Fibroblast of upper back skin (primary cell): ENCODE data around the gene SLC35G6.
"Not testable (repeated sequence)": the region's sequence is repeated elsewhere in the genome, so short reads cannot be mapped to it uniquely, and the experiment has no call there.

Experiments
- DNase-seq: peaks from one replicate; pipeline ENCODE4 v3.0.0-alpha.2; 2013

Gene SLC35G6

GRCh38 chr17:7479213-7480088, 1.8 kb upstream of the SLC35G6 start, which contains the start of gene ZBTB4:
TSS of gene ZBTB4 (minus strand) at chr17:7479631. CDS start at chr17:7466801, 12,830 bp downstream.
- DNase-seq = peak; percentile 45

GRCh38 chr17:7480089-7480384, 1.2 kb upstream of the SLC35G6 start:
- DNase-seq = no peak

GRCh38 chr17:7481842-7482741, 846 bp downstream of the SLC35G6 start:
- DNase-seq = not testable (repeated sequence)

DNA sequence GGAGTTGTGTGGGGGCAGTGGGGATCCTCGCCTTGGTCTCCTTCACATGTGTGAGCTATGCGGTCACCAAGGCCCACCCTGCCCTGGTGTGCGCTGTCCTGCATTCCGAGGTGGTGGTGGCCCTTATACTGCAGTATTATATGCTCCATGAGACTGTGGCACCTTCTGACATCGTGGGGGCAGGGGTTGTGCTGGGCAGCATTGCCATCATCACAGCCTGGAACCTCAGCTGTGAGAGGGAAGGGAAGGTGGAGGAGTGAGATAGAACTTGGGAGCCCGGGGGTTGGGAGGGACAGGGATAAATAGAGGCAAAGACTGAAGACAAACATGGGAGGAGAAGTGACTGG, 1.5 kb downstream of the SLC35G6 start:
- not testable (repeated sequence) for DNase-seq

DNA sequence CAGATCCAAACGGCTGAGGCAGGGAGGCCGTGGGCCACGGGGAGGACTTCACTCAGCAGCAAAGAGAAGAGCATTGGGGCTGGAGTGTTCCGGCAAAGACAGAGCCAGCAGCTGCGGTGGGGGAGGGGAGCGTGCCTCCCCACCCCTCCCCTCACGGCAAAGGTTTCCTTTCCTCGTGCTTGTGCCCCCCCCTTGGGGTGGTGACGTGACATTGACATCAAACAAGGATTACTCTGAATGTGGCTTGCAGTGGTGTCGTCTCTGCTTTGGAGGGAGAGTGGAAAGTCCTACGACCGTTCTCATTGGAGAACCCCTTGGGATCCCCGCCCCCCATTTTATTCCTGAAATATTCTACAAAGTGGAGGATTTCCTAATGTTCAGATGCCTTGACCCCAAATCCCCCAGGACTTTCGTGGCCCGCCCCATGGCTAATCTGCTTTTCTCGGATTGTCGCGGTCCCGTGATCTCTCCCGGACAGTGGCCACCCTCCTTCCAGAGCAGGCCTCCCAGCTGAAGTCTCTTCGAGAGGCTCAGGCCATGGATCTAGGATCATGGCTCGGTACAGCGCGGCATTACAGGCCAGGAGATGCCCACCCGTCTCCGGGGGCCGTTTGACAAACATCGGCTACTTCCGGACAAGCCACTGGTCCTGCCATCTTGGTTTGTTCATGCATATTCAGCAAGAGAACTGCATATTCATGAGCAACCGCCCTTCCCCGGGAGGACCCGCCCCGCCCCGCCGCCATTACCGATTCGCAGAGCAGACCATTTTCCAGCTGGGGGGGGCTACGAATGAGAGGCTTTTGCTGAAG, 2.2 kb downstream of the SLC35G6 start:
- DNase-seq = peak; percentile 93

DNA sequence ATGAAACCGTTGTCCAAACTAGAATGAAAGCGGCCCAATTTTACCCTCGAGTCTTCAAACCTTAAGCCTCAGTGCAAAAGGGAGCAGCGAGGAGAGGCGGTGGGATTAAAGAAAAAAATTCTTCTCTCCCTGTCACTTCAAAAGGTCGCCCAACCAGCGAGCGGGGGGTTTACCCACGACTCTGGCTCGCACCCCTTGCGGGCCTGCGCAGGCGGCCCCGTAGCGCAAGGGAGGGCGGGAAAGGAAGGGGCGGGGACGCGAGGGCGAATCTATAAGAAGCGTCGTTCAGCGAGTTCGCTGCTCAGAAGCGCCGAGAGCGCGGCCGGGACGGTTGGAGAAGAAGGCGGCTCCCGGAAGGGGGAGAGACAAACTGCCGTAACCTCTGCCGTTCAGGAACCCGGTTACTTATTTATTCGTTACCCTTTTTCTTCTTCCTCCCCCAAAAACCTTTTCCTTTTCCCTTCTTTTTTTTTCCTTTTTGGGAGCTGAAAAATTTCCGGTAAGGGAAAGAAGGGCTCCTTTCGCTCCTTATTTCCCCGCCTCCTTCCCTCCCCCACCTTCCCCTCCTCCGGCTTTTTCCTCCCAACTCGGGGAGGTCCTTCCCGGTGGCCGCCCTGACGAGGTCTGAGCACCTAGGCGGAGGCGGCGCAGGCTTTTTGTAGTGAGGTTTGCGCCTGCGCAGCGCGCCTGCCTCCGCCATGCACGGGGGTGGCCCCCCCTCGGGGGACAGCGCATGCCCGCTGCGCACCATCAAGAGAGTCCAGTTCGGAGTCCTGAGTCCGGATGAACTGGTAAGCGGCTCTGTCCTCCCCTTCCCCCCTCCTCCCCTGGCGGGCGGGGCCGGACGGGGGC, 3.0 kb downstream of the SLC35G6 start, which contains the start of gene POLR2A:
Gene POLR2A, plus strand, starts transcription at position 300 of the 852 bp plus-strand sequence.
- DNase-seq = peak; percentile 97

DNA sequence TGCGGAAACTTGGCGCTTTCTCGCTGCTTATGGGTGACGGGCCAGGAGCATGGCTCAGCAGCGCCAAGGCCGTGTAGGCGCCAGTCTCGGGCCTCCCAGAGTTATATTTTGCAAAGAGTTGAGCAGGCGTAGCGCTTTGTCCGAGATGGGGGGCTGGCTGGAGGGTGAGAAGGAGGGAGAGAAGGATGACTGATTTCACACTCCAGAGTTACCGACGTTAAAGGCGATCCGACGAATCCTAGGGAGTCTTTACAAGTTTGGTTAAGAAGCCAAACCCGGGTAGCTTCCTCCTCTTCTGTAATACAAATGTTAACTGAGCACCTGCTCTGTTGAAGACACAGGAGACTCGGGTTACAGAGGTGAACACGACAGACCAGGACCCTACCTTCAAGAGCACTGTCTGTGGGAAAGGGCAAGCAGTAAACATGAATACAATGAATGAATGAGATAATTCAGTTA, 3.7 kb downstream of the SLC35G6 start:
- DNase-seq = no peak

GRCh38 chr17:7486181-7486580, 4.9 kb downstream of the SLC35G6 start:
- peak; percentile 34 for DNase-seq

DNA sequence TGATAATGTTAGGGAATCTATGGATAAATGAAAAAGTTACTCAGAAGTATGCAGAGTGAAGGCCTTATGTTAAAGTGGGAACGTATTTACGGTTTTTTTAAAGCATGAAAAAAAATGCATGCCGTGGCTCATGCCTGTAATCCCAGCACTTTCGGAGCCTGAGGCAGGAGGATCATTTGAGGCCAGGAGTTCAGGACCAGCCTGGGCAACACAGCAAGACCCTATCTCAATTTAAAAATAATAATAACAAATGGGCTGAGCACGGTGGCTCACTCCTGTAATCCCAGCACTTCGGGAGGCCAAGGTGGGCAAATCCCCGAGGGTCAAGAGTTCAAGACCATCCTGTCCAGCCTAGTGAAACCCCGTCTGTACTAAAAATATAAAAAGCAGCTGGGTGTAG, 8.9 kb downstream of the SLC35G6 start:
- DNase-seq = no peak

GRCh38 chr17:7491583-7491982, 10.3 kb downstream of the SLC35G6 start:
- DNase-seq = no peak

DNA sequence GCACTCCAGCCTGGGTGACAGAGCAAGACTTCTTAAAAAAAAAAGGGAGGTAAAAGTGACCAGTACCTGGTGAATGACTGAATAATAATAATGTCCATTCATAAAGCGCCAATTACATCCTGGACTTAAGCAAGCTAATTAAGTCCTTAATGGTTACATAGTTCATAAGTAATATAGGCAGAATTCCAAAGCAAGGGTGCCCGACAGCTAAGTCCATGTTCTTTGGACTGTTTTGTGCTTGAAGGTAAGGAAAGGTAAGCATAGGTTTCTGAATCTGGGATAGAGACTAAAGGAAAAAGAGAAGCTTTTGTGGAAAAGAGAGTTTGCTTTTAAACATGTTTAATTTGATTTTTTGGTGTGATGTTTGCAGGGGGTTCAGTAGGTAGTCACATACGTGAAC, 12.7 kb downstream of the SLC35G6 start:
- DNase-seq = no peak

- no peak for DNase-seq
Measured at GRCh38 chr17:7495906-7496434, 14.7 kb downstream of the SLC35G6 start.

GRCh38 chr17:7496470-7497183, 15.4 kb downstream of the SLC35G6 start:
- no peak for DNase-seq

DNA sequence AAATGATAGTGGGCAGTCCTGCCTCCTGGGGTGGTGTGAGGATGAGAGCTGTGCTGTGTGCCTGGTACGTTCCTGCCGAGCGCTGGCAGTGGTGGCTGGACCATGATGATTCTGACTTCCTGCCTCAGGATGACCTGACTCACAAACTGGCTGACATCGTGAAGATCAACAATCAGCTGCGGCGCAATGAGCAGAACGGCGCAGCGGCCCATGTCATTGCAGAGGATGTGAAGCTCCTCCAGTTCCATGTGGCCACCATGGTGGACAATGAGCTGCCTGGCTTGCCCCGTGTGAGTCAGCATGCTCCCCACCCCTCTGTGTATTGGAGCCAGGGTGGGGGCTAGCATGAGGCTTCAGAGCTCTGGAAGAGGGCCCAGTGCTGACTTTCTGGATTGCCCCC, 16.0 kb downstream of the SLC35G6 start:
- no peak for DNase-seq

GRCh38 chr17:7497636-7498035, 16.4 kb downstream of the SLC35G6 start:
- no peak for DNase-seq

DNA sequence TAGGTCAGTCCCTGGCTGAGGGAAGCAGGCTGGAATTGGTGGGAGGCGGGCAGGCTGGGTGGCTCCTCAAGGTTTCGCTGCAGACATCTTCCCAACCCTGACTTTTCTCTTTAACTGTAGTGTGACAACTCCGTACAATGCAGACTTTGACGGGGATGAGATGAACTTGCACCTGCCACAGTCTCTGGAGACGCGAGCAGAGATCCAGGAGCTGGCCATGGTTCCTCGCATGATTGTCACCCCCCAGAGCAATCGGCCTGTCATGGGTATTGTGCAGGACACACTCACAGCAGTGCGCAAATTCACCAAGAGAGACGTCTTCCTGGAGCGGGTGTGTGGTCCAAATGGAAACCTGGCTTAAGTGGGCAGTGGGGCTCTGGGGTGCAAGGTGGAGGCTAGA, 17.9 kb downstream of the SLC35G6 start:
- DNase-seq = no peak

- no peak for DNase-seq
Measured at GRCh38 chr17:7501729-7502128, 20.5 kb downstream of the SLC35G6 start.

GRCh38 chr17:7502171-7502847, 21.1 kb downstream of the SLC35G6 start:
- no peak for DNase-seq

GRCh38 chr17:7502987-7503386, 21.7 kb downstream of the SLC35G6 start:
- no peak for DNase-seq

DNA sequence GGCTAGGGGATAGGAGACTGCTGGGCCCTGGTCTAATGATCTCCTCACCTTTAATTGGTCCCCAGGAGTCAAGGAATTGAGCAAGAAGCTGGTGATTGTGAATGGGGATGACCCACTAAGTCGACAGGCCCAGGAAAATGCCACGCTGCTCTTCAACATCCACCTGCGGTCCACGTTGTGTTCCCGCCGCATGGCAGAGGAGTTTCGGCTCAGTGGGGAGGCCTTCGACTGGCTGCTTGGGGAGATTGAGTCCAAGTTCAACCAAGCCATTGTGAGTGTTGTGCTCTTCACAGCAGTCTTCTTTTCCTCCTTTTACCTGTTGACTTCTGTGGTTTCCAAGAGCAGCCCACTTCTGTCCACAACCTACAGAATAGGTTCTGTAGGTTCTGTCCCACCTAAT, 22.3 kb downstream of the SLC35G6 start:
- DNase-seq = no peak
